Peyer's patch (tissue), 4 donors: ENCODE measurements around the gene NOD1.

Experiments used
- POLR2A ChIP-seq, 2 donors: fragments of 450-650 bp; IDR thresholded peaks; one replicate each; pipeline ENCODE4 v1.5.1; 2017; ENCODE audit warnings: antibody characterized with exemption in 2 of 2, mild to moderate bottlenecking in 2 of 2, moderate library complexity in 2 of 2
- TF ChIP-seq, protein P1 (sequence below), 6 experiments: fragments of 450-650 bp in 4 of 6; fragments of 200-600 bp in 2 of 6; sonication (generic) in 1 of 6; IDR thresholded peaks; one replicate each; pipeline ENCODE4 v1.5.1; 2017 to 2019; ENCODE audit warnings: antibody characterized with exemption in 6 of 6, mild to moderate bottlenecking in 3 of 6, moderate library complexity in 1 of 6

- TF ChIP-seq, protein P1, sequence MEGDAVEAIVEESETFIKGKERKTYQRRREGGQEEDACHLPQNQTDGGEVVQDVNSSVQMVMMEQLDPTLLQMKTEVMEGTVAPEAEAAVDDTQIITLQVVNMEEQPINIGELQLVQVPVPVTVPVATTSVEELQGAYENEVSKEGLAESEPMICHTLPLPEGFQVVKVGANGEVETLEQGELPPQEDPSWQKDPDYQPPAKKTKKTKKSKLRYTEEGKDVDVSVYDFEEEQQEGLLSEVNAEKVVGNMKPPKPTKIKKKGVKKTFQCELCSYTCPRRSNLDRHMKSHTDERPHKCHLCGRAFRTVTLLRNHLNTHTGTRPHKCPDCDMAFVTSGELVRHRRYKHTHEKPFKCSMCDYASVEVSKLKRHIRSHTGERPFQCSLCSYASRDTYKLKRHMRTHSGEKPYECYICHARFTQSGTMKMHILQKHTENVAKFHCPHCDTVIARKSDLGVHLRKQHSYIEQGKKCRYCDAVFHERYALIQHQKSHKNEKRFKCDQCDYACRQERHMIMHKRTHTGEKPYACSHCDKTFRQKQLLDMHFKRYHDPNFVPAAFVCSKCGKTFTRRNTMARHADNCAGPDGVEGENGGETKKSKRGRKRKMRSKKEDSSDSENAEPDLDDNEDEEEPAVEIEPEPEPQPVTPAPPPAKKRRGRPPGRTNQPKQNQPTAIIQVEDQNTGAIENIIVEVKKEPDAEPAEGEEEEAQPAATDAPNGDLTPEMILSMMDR (IDR thresholded peaks at IDR 0.05) = no peak
- no peak for TF ChIP-seq POLR2A (IDR thresholded peaks at IDR 0.05)
Observed at GRCh38 chr7:30472081-30472783, 6.4 kb downstream of the NOD1 start.
